ENCODE results near the gene PSMD14. TPM values are rescaled to one million over a fixed set of nuclear protein-coding genes. Genes with fewer than 3 reads are reported as not detected.

Gene PSMD14
- total and polyA plus RNA-seq, 2 donors (not counting 1 experiment from before 2014, with no cell fraction given) = 7.4 to 27.0 TPM

GRCh38 chr2:161409308-161409907, 101.2 kb downstream of the PSMD14 start:
- no peak overlapping the region for H3K27ac ChIP-seq (ENCODE audit: low read length in 2 of 2)
- no peaks in the 10 kb centered on the region for H4K20me1 ChIP-seq (ENCODE audit: control insufficient read depth, insufficient read depth, low read length, poor library complexity, severe bottlenecking)
- peaks cover 6 to 7% of the 10 kb centered on the region in 2 donors for H3K4me1 ChIP-seq (ENCODE audit: control insufficient read depth in 2 of 2, insufficient read depth in 2 of 2, low read length in 2 of 2)
- no peak for ATAC-seq (ENCODE audit: low read depth)
- no peak for DNase-seq
- no peak overlapping the region for H3K4me3 Mint-ChIP-seq
- no peaks in the 10 kb centered on the region for H3K9me3 Mint-ChIP-seq (ENCODE audit: insufficient read depth)
- no peak overlapping the region for H2AFZ ChIP-seq (ENCODE audit: insufficient read depth, low read depth, low read length, poor library complexity, severe bottlenecking)
- no peaks in the 10 kb centered on the region for H3K9me3 ChIP-seq (ENCODE audit: control extremely low read depth in 1 of 3, control insufficient read depth in 2 of 3, insufficient read depth in 1 of 3, low read length in 2 of 3)
- intact Hi-C loops (cut with micrococcal nuclease) = no loop called here
- peaks cover 6% of the 10 kb centered on the region for H3K27me3 Mint-ChIP-seq
- no peak overlapping the region for H3K9ac ChIP-seq (ENCODE audit: low read length)
- ChIA-PET CTCF (no interaction called here), POLR2A (no interaction called here)
- H3K27me3 ChIP-seq (replicated peaks in 1 of 4; ENCODE audit: control extremely low read depth in 1 of 4, control insufficient read depth in 3 of 4, insufficient read depth in 4 of 4, low read length in 3 of 4) = peaks cover 0 to 12% (median 6%) of the 10 kb centered on the region in 4 experiments
- WGBS (ENCODE audit: insufficient coverage) = no CpG with 5 or more reads among the region's 1 CpG
- no peak for TF ChIP-seq EZH2 (IDR thresholded peaks at IDR 0.05; ENCODE audit: borderline replicate concordance, insufficient read depth, low read depth, low read length, poor library complexity, severe bottlenecking)
- no peak overlapping the region for H3K4me3 ChIP-seq (ENCODE audit: control extremely low read depth in 1 of 5, extremely low read depth in 1 of 5, insufficient read depth in 1 of 5, low read depth in 2 of 5, low read length in 4 of 5)
- peaks cover 8% of the 10 kb centered on the region for H3K4me1 Mint-ChIP-seq
- H3K27ac Mint-ChIP-seq = no peak overlapping the region
- H3K36me3 ChIP-seq (replicated peaks in 1 of 2; ENCODE audit: control extremely low read depth in 1 of 2, control insufficient read depth in 1 of 2, extremely low read depth in 1 of 2, insufficient read depth in 2 of 2, low read length in 1 of 2) = peaks cover 0 to 2% of the 10 kb centered on the region in 2 experiments
- no peak overlapping the region for H3K4me2 ChIP-seq (replicated peaks; ENCODE audit: low read depth, low read length, poor library complexity, severe bottlenecking)
- no peaks in the 10 kb centered on the region for H3K79me2 ChIP-seq (ENCODE audit: control insufficient read depth, insufficient read depth, low read length)

GRCh38 chr2:161412346-161412745, 104.1 kb downstream of the PSMD14 start:
- Histone ChIP-seq H3K9me3 (ENCODE audit: control extremely low read depth in 1 of 3, control insufficient read depth in 2 of 3, insufficient read depth in 1 of 3, low read length in 2 of 3) (peaks cover 0 to 9% (median 0%) of the 10 kb centered on the region in 3 donors), H3K27ac (ENCODE audit: low read length in 2 of 2) (no peak overlapping the region), H2AFZ (ENCODE audit: insufficient read depth, low read depth, low read length, poor library complexity, severe bottlenecking) (no peak overlapping the region), H3K4me1 (ENCODE audit: control insufficient read depth in 2 of 2, insufficient read depth in 2 of 2, low read length in 2 of 2) (peaks cover 36% of the 10 kb centered on the region in 2 donors), H3K9ac (ENCODE audit: low read length) (no peak overlapping the region), H3K36me3 (replicated peaks in 1 of 2; ENCODE audit: control extremely low read depth in 1 of 2, control insufficient read depth in 1 of 2, extremely low read depth in 1 of 2, insufficient read depth in 2 of 2, low read length in 1 of 2) (peaks cover 0 to 2% of the 10 kb centered on the region in 2 experiments), H4K20me1 (ENCODE audit: control insufficient read depth, insufficient read depth, low read length, poor library complexity, severe bottlenecking) (no peaks in the 10 kb centered on the region), H3K4me2 (replicated peaks; ENCODE audit: low read depth, low read length, poor library complexity, severe bottlenecking) (no peak overlapping the region), H3K4me3 (ENCODE audit: control extremely low read depth in 1 of 5, extremely low read depth in 1 of 5, insufficient read depth in 1 of 5, low read depth in 2 of 5, low read length in 4 of 5) (no peak overlapping the region), H3K27me3 (replicated peaks in 1 of 4; ENCODE audit: control extremely low read depth in 1 of 4, control insufficient read depth in 3 of 4, insufficient read depth in 4 of 4, low read length in 3 of 4) (peaks cover 0 to 42% (median 31%) of the 10 kb centered on the region in 4 experiments), H3K79me2 (ENCODE audit: control insufficient read depth, insufficient read depth, low read length) (no peaks in the 10 kb centered on the region)
- Mint-ChIP-seq H3K4me1 (peaks cover 34% of the 10 kb centered on the region), H3K9me3 (ENCODE audit: insufficient read depth) (no peaks in the 10 kb centered on the region), H3K4me3 (no peak overlapping the region), H3K27ac (no peak overlapping the region), H3K27me3 (peaks cover 32% of the 10 kb centered on the region)
- intact Hi-C loops (cut with micrococcal nuclease) = no loop called here
- ATAC-seq (ENCODE audit: low read depth) = no peak
- no peak for DNase-seq
- POLR2A ChIA-PET = no interaction called here
- no peak for TF ChIP-seq CTCF (IDR thresholded peaks at IDR 0.05)
- TF ChIP-seq EZH2 (IDR thresholded peaks at IDR 0.05; ENCODE audit: borderline replicate concordance, insufficient read depth, low read depth, low read length, poor library complexity, severe bottlenecking) = no peak
- CTCF ChIA-PET = no interaction called here

Measured in B cell (primary cell).